SK-N-SH treated with all-trans-retinoic acid at 6 μM for 48 hours (cell line): ENCODE results near the gene CLDND2.

Experiments
- ATAC-seq: fragments of 200-7000 bp; cut with Tn5 transposase; 3 replicates; pipeline ENCODE4 v1.9.1; 2020; ENCODE audit warnings: mild to moderate bottlenecking, moderate library complexity
- ARNTL ChIP-seq: fragments of 450-650 bp; formaldehyde crosslinking; IDR thresholded peaks from 2 replicates; pipeline ENCODE4 v1.5.0; 2020; ENCODE audit warnings: low read depth, mild to moderate bottlenecking, moderate library complexity, borderline replicate concordance
- BACH2 ChIP-seq: fragments of 250-450 bp; sonication (Bioruptor Pico); IDR thresholded peaks from 2 replicates; pipeline ENCODE4 v1.9.0; 2021; ENCODE audit warnings: mild to moderate bottlenecking, borderline replicate concordance
- CSDC2 ChIP-seq: fragments of 250-450 bp; sonication (Bioruptor Pico); IDR thresholded peaks from 2 replicates; pipeline ENCODE4 v1.5.0; 2020; ENCODE audit warnings: mild to moderate bottlenecking, moderate library complexity
- ESRRG ChIP-seq: fragments of 250-450 bp; sonication (Bioruptor Pico); IDR thresholded peaks from 2 replicates; pipeline ENCODE4 v1.6.1; 2021; ENCODE audit warnings: mild to moderate bottlenecking
- OSR1 ChIP-seq: fragments of 250-450 bp; sonication (Bioruptor Pico); IDR thresholded peaks from 2 replicates; pipeline ENCODE4 v1.8.0; 2022; ENCODE audit warnings: moderate library complexity, mild to moderate bottlenecking, inconsistent platforms
- PPARA ChIP-seq: fragments of 250-450 bp; sonication (Bioruptor Pico); IDR thresholded peaks from 2 replicates; pipeline ENCODE4 v1.5.0; 2020; ENCODE audit warnings: mild to moderate bottlenecking, borderline replicate concordance
- SNAI2 ChIP-seq: fragments of 250-450 bp; sonication (Bioruptor Pico); IDR thresholded peaks from 2 replicates; pipeline ENCODE4 v1.5.0; 2020; ENCODE audit warnings: mild to moderate bottlenecking, moderate library complexity
- TOX ChIP-seq: fragments of 250-450 bp; sonication (Bioruptor Pico); IDR thresholded peaks from 2 replicates; pipeline ENCODE4 v1.8.0; 2021; ENCODE audit warnings: mild to moderate bottlenecking, moderate library complexity, borderline replicate concordance
- ZC3H10 ChIP-seq: fragments of 250-450 bp; sonication (Bioruptor Pico); IDR thresholded peaks from 2 replicates; pipeline ENCODE4 v1.5.1; 2021; ENCODE audit warnings: mild to moderate bottlenecking, moderate library complexity
- ZFP3 ChIP-seq: fragments of 250-450 bp; sonication (Bioruptor Pico); IDR thresholded peaks from 2 replicates; pipeline ENCODE4 v1.5.0; 2020; ENCODE audit warnings: mild to moderate bottlenecking, moderate library complexity
- ZFP30 ChIP-seq: fragments of 450-650 bp; formaldehyde crosslinking; IDR thresholded peaks from 2 replicates; pipeline ENCODE4 v1.5.0; 2022; ENCODE audit warnings: mild to moderate bottlenecking, moderate library complexity
- ZNF565 ChIP-seq: fragments of 450-650 bp; formaldehyde crosslinking; conservative IDR thresholded peaks from 2 replicates; pipeline ENCODE4 v1.5.0; 2020; ENCODE audit warnings: low read depth, mild to moderate bottlenecking, moderate library complexity
- ZNF8 ChIP-seq: fragments of 450-650 bp; formaldehyde crosslinking; IDR thresholded peaks from 2 replicates; pipeline ENCODE4 v1.5.0; 2020; ENCODE audit warnings: mild to moderate bottlenecking, moderate library complexity
- TF ChIP-seq, protein P1 (sequence below): fragments of 250-450 bp; sonication (Bioruptor Pico); IDR thresholded peaks from 2 replicates; pipeline ENCODE4 v1.5.1; 2020; ENCODE audit warnings: low read depth, mild to moderate bottlenecking, moderate library complexity
- TF ChIP-seq, protein P2 (sequence below): fragments of 250-450 bp; sonication (Bioruptor Pico); IDR thresholded peaks from 2 replicates; pipeline ENCODE4 v1.5.0; 2020; ENCODE audit warnings: mild to moderate bottlenecking, moderate library complexity
- TF ChIP-seq, protein P3 (sequence below): fragments of 250-450 bp; sonication (Bioruptor Pico); IDR thresholded peaks from 2 replicates; pipeline ENCODE4 v1.8.0; 2021; ENCODE audit warnings: low read depth, mild to moderate bottlenecking, moderate library complexity, borderline replicate concordance
- TF ChIP-seq, protein P4 (sequence below): fragments of 250-450 bp; sonication (Bioruptor Pico); IDR thresholded peaks from 2 replicates; pipeline ENCODE4 v1.8.0; 2020; ENCODE audit warnings: mild to moderate bottlenecking, moderate library complexity, borderline replicate concordance

CLDND2 gene

GRCh38 chr19:51377422-51377821 is 8.6 kb upstream of the CLDND2 start:
- ATAC-seq: no peak

DNA sequence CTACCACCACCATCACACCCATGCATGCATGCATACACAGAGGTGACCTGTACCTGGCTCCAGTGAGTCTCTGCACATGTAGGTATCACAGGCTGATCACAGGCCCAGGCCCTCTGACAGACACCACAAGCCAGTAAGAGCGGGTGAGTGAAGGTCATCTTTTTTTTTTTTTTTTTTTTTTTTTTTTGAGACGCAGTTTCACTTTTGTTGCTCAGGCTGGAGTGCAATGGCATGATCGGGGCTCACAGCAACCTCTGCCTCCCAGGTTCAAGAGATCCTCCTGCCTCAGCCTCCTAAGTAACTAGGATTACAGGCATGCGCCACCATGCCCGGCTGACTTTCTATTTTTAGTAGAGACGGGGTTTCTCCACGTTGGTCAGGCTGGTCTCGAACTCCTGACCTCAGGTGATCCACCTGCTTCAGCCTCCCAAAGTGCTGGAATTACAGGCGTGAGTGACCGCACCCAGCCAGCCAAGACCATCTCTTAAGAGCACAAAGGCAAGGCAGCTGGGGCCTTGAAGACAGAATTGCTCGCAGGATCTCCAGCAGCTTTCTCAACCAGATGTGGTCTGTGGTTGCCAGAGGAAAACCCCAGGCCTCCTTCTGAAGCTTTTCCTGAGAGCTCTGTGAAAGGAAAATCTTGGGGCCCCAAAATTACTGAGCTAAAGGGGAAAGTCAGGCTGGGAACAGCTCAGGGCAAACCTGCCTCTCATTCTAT is 6.9 kb upstream of the CLDND2 start:
- no peak for ATAC-seq

More at GRCh38 chr19:51377422-51377821, 8.6 kb upstream of the CLDND2 start:
- TF ChIP-seq, protein P1, sequence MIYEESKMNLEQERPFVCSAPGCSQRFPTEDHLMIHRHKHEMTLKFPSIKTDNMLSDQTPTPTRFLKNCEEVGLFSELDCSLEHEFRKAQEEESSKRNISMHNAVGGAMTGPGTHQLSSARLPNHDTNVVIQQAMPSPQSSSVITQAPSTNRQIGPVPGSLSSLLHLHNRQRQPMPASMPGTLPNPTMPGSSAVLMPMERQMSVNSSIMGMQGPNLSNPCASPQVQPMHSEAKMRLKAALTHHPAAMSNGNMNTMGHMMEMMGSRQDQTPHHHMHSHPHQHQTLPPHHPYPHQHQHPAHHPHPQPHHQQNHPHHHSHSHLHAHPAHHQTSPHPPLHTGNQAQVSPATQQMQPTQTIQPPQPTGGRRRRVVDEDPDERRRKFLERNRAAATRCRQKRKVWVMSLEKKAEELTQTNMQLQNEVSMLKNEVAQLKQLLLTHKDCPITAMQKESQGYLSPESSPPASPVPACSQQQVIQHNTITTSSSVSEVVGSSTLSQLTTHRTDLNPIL: no peak
- TF ChIP-seq CSDC2 (CRISPR knock-in tag) (no peak), ZFP3 (no peak), PPARA (CRISPR knock-in tag) (no peak), TOX (no peak), ESRRG (CRISPR knock-in tag) (no peak), ZNF565 (no peak), ZFP30 (CRISPR knock-in tag) (no peak), ZNF8 (CRISPR knock-in tag) (no peak), OSR1 (CRISPR knock-in tag) (no peak), BACH2 (CRISPR knock-in tag) (no peak), SNAI2 (CRISPR knock-in tag) (no peak)
- TF ChIP-seq, protein P2, sequence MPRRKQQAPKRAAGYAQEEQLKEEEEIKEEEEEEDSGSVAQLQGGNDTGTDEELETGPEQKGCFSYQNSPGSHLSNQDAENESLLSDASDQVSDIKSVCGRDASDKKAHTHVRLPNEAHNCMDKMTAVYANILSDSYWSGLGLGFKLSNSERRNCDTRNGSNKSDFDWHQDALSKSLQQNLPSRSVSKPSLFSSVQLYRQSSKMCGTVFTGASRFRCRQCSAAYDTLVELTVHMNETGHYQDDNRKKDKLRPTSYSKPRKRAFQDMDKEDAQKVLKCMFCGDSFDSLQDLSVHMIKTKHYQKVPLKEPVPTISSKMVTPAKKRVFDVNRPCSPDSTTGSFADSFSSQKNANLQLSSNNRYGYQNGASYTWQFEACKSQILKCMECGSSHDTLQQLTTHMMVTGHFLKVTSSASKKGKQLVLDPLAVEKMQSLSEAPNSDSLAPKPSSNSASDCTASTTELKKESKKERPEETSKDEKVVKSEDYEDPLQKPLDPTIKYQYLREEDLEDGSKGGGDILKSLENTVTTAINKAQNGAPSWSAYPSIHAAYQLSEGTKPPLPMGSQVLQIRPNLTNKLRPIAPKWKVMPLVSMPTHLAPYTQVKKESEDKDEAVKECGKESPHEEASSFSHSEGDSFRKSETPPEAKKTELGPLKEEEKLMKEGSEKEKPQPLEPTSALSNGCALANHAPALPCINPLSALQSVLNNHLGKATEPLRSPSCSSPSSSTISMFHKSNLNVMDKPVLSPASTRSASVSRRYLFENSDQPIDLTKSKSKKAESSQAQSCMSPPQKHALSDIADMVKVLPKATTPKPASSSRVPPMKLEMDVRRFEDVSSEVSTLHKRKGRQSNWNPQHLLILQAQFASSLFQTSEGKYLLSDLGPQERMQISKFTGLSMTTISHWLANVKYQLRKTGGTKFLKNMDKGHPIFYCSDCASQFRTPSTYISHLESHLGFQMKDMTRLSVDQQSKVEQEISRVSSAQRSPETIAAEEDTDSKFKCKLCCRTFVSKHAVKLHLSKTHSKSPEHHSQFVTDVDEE: no peak
- TF ChIP-seq, protein P3, sequence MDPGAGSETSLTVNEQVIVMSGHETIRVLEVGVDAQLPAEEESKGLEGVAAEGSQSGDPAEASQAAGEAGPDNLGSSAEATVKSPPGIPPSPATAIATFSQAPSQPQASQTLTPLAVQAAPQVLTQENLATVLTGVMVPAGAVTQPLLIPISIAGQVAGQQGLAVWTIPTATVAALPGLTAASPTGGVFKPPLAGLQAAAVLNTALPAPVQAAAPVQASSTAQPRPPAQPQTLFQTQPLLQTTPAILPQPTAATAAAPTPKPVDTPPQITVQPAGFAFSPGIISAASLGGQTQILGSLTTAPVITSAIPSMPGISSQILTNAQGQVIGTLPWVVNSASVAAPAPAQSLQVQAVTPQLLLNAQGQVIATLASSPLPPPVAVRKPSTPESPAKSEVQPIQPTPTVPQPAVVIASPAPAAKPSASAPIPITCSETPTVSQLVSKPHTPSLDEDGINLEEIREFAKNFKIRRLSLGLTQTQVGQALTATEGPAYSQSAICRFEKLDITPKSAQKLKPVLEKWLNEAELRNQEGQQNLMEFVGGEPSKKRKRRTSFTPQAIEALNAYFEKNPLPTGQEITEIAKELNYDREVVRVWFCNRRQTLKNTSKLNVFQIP: no peak
- TF ChIP-seq, protein P4, sequence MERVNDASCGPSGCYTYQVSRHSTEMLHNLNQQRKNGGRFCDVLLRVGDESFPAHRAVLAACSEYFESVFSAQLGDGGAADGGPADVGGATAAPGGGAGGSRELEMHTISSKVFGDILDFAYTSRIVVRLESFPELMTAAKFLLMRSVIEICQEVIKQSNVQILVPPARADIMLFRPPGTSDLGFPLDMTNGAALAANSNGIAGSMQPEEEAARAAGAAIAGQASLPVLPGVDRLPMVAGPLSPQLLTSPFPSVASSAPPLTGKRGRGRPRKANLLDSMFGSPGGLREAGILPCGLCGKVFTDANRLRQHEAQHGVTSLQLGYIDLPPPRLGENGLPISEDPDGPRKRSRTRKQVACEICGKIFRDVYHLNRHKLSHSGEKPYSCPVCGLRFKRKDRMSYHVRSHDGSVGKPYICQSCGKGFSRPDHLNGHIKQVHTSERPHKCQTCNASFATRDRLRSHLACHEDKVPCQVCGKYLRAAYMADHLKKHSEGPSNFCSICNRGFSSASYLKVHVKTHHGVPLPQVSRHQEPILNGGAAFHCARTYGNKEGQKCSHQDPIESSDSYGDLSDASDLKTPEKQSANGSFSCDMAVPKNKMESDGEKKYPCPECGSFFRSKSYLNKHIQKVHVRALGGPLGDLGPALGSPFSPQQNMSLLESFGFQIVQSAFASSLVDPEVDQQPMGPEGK: no peak

More for the DNA sequence above, 6.9 kb upstream of the CLDND2 start:
- TF ChIP-seq ZNF565 (no peak), PPARA (CRISPR knock-in tag) (no peak), ZC3H10 (no peak), ESRRG (CRISPR knock-in tag) (no peak), OSR1 (CRISPR knock-in tag) (no peak), CSDC2 (CRISPR knock-in tag) (no peak), ARNTL (CRISPR knock-in tag) (no peak)
- TF ChIP-seq, protein P2: no peak
- TF ChIP-seq, protein P3: no peak
- TF ChIP-seq, all 23 proteins: peak for 0
